Measurements from ENCODE around the gene PREB.
"Not testable (repeated sequence)": the region's sequence is repeated elsewhere in the genome, so short reads cannot be mapped to it uniquely, and the experiment has no call there.

The PREB gene

GRCh38 chr2:27125104-27125503 is 9.3 kb downstream of the PREB start:
- DNase-seq, result no peak

GRCh38 chr2:27123302-27124150 is 10.9 kb downstream of the PREB start, which contains the start of gene ABHD1:
Gene ABHD1 (plus strand): TSS chr2:27123815. CDS start chr2:27123949, 134 bp downstream.
- DNase-seq, result peak; percentile 59

GRCh38 chr2:27122791-27123190 is 11.6 kb downstream of the PREB start:
- no peak for DNase-seq

GRCh38 chr2:27121906-27122305 is 12.5 kb downstream of the PREB start:
- no peak for DNase-seq

GRCh38 chr2:27119330-27119670 is 15.1 kb downstream of the PREB start:
- not testable (repeated sequence) for DNase-seq

- no peak for DNase-seq
These were observed 15.7 kb downstream of the PREB start, which contains the start of gene CGREF1 for GRCh38 chr2:27118525-27119329. Gene CGREF1 (minus strand): TSS chr2:27119128. CDS start chr2:27104366, 14,762 bp downstream.

- no peak for DNase-seq
These were observed 16.4 kb downstream of the PREB start for GRCh38 chr2:27117995-27118524.

GRCh38 chr2:27115519-27115918 is 18.9 kb downstream of the PREB start:
- no peak for DNase-seq

GRCh38 chr2:27111392-27112078 is 22.9 kb downstream of the PREB start:
- DNase-seq, result not testable (repeated sequence)

- not testable (repeated sequence) for DNase-seq
These were observed 23.7 kb downstream of the PREB start for GRCh38 chr2:27110603-27111352.

GRCh38 chr2:27109083-27109482 is 25.4 kb downstream of the PREB start:
- no peak for DNase-seq

- no peak for DNase-seq
These were observed 26.2 kb downstream of the PREB start for GRCh38 chr2:27108221-27108620.

- DNase-seq, result no peak
These were observed 28.5 kb downstream of the PREB start for GRCh38 chr2:27105981-27106380.

- no peak for DNase-seq
These were observed 32.1 kb downstream of the PREB start for GRCh38 chr2:27102329-27102728.

- DNase-seq, result no peak
These were observed 34.4 kb downstream of the PREB start for GRCh38 chr2:27100036-27100435.

- DNase-seq, result no peak
These were observed 35.0 kb downstream of the PREB start for GRCh38 chr2:27099334-27099955.

- DNase-seq, result no peak
These were observed 37.1 kb downstream of the PREB start for GRCh38 chr2:27097341-27097740.

- no peak for DNase-seq
These were observed 37.6 kb downstream of the PREB start for GRCh38 chr2:27096748-27097297.

- DNase-seq, result peak; percentile 78
These were observed 38.4 kb downstream of the PREB start for GRCh38 chr2:27095745-27096651.

GRCh38 chr2:27095427-27095744 is 39.0 kb downstream of the PREB start:
- no peak for DNase-seq
